H1 (cell line): ENCODE measurements around the gene RFPL3. TPM values are rescaled to one million over a fixed set of nuclear protein-coding genes. Genes with fewer than 3 reads are reported as not detected.

Experiments used
- CBX8 ChIP-seq: fragments of 300-800, 300-1000 bp; sonication (generic); IDR thresholded peaks from 2 replicates; pipeline ENCODE4 v1.7.1; 2016; ENCODE audit warnings: low read depth, low read length, borderline replicate concordance
- HDAC2 ChIP-seq, 2 experiments: fragments of 300-600 bp in 1 of 2; sonication (generic) in 1 of 2; IDR thresholded peaks; 2 replicates each; pipeline ENCODE4 v1.6.1; 2011 to 2012; ENCODE audit warnings: low read depth in 2 of 2, low read length in 2 of 2, mild to moderate bottlenecking in 2 of 2, moderate library complexity in 2 of 2, borderline replicate concordance in 1 of 2, inconsistent platforms in 1 of 2
- PHF8 ChIP-seq: fragments of 200-600 bp; sonication (generic); conservative IDR thresholded peaks from 2 replicates; pipeline ENCODE4 v1.7.1; 2012; ENCODE audit warnings: low read depth, mild to moderate bottlenecking, inconsistent platforms, low read length, moderate library complexity
- POU5F1 ChIP-seq: IDR thresholded peaks from 2 replicates; pipeline ENCODE4 v1.6.1; 2011; ENCODE audit warnings: low read depth, mild to moderate bottlenecking, low read length, moderate library complexity
- TAF1 ChIP-seq: IDR thresholded peaks from 2 replicates; pipeline ENCODE4 v1.6.1; 2011; ENCODE audit warnings: mild to moderate bottlenecking, low read depth, low read length
- TEAD4 ChIP-seq: IDR thresholded peaks from 2 replicates; pipeline ENCODE4 v1.6.1; 2012; ENCODE audit warnings: low read depth, low read length, inconsistent platforms, mixed read lengths
- polyA plus RNA-seq, 7 experiments: library from polyadenylated mRNA; depleted of rRNA in 3 of 7; stranded (reverse) in 5 of 7; unstranded in 2 of 7; fragments of >200 nt in 5 of 7; fragments of 200-250 nt in 2 of 7; gene quantifications; 1 replicate in 5 of 7; 2 replicates in 1 of 7; 4 replicates in 1 of 7; pipeline versions ENCODE4 v1.2.1 to v1.2.3, GENCODE V29; 2011 to 2013; ENCODE audit warnings: missing spikeins in 2 of 7, mixed read lengths in 2 of 7
- total RNA-seq: library from RNA; stranded (reverse); fragmentation: NEBNext Ultra II Directional; extraction: Animal tissue kit (Norgen Biotek cat#: 25700); gene quantifications from 2 replicates; pipeline ENCODE4 v1.2.1, GENCODE V29; 2021

RFPL3 gene
- total and polyA plus RNA-seq, 2 of the 8 experiments (the other 6 are each of a cell fraction or from before 2014, with no cell fraction given), result 0.08 to 0.24 TPM

- TF ChIP-seq CBX8 (no peak), TAF1 (no peak), POU5F1 (no peak), HDAC2 (IDR thresholded peaks at IDR 0.05; ENCODE audit: borderline replicate concordance in 1 of 2, low read depth in 2 of 2, low read length in 2 of 2) (no peak), PHF8 (no peak), TEAD4 (no peak)
Measured at GRCh38 chr22:32328306-32329201, 29.1 kb upstream of the RFPL3 start (continued).
